NCI-H524 treated with DMSO at 0.1 percent for 48 hours (cell line): Measurements from ENCODE around the gene CAMK2D.

Source experiments
- DNase-seq: peaks from one replicate; lab custom pipeline; 2025; lab: John Stamatoyannopoulos, UW

The CAMK2D gene

GRCh38 chr4:113440371-113440770 lies 321.2 kb downstream of the CAMK2D start:
- DNase-seq = no peak

- DNase-seq = no peak
Measured at GRCh38 chr4:113438596-113438995, 322.9 kb downstream of the CAMK2D start.

DNA sequence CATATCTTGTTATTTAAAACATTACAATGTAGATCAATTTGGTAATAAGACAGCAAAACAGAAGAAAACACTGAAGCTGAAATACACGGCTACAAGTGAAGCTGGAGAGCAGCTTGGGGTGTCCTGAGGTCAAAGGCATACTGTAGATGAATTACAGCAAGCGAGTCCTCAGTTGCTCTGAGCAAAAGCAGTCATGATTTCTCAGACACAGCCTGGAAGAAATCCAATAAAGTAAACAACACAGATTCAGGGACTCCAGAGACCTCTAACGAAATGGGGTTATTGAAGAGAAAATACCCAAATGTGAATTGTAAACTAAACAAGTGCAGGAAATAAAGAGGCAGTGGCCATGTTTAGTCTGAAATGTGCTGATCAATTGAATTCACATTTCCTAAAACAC lies 324.4 kb downstream of the CAMK2D start:
- no peak for DNase-seq

DNA sequence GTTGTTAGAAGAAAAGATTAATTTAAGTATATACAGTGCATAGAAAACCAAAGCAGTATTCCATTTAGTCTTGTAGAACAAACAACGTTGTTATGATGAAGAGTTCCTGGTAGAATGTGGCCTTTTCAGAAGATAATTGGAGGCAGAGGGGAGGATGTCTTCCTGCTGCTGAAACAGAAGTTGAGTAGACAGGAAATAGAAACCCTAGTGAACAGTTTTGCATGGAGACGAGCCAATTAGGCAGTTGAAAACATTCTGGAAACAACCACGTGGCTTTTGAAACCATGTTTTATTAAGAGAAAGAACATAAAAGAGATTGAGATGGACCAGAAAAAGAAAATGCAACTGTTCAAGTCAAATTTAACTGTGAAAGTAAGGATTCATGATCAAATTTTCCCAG lies 325.2 kb downstream of the CAMK2D start:
- DNase-seq = no peak

DNA sequence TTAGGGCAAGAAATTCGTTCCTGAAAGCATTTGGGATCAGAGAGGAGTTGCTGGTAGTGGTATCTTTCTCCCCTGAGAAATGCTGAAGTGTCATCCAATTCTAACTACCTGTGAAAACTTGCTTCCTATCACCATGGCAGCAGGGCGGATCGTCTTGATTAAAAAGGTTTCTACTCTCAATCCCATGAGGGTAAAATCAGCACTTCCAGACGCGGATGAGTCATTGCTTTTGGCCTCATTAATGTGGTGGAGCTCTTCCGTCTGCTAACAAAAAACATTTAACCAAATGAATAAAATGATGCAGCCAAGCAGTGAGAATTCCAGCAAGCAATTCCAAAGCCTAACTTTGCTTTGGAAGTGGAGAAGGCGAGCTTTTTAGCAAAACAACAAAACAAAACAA lies 325.6 kb downstream of the CAMK2D start:
- DNase-seq = no peak

GRCh38 chr4:113434247-113434587 lies 327.3 kb downstream of the CAMK2D start:
- DNase-seq = no peak

GRCh38 chr4:113433536-113434246 lies 327.8 kb downstream of the CAMK2D start:
- no peak for DNase-seq

GRCh38 chr4:113433116-113433515 lies 328.4 kb downstream of the CAMK2D start:
- DNase-seq = no peak

DNA sequence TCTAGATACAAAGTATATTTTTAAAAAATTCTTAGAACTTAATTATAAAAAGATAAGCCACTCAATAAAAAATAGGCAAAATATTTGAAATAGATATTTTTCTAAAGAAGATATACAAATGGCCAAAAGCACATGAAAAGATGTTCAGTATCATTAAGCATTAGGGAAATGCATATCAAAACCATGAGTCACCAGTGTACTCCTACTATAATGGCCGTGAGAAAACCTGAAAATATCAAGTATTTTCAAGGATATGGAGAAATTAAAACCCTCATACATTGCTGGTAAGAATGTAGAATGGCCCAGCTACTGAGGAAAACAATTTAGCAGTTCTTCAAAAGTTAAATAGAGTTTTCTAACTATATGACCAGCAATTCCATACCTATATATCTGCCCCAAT lies 337.9 kb downstream of the CAMK2D start:
- DNase-seq = no peak

DNA sequence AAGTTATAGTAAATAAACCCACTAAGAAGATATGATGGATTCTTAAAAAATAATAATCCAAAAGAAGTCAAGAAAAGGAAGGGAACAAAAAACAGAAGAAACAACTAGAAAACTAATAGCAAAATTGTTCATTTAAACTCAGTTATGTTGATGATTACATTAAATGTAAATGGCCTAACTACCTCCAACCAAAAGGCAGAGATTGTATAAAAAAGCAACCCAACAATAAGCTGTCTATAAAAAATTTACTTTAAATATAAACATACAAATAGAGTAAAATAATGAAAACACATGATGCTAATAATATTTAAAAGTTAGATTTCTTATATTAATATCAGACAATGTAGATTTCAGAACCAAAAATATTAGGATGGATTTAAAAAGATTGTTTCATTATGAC lies 340.6 kb downstream of the CAMK2D start:
- no peak for DNase-seq

DNA sequence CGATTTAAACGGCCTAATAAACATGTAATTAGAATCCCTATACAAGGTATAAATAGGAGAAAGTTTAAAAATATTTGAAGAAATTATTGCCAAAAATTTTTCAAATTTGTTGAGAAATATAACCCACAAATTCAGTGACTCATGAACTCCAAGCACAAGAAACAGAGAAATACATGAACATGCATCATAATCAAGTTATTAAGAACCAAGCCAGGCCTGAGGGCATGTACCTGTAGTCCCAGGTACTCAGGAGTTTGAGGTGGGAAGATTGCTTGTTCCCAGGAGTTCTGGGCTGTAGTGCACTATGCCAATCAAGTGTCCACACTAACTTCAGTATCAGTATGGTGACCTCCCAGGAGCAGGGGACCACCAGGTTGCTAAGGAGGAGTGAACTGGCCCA lies 341.9 kb downstream of the CAMK2D start:
- no peak for DNase-seq

DNA sequence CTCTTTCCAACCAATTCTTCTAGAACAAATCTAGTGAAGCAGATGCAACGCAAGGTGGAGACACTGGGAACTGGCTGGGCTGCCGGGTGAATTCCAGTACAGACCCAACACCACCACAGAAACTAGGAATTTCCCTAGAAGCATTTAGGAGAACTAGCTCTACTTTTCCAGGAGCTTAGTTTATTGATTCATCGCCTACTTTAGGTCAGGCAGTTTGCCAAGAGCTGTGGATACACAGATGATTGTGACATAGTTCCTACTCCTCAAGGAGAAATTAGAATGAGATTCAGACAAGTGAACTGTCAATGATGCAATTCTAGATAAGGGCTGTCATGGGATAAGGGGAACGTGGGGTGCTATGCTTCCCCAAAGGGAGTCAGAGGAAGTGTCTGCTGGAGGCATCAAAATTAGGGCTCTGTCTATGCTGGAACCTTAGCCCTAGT lies 350.0 kb downstream of the CAMK2D start:
- no peak for DNase-seq

DNA sequence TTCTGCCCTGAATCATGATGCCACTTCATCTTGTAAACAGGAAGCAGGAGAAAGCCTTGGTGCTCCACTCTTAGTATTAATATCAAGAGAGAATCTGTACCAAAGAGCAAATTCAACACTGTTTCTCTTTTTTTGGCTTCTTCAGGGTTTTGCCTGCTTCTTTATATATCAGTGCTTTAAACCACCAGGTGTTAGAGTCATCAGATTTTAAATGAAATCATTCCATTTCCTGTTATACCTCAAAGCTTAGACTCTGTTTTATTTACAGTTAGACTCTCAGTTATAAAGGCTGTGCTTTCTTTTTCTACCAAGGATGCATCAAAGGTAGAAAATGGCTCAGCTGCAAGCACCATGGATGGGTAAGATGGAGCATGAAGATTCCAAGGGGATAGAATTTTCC lies 350.9 kb downstream of the CAMK2D start:
- DNase-seq = no peak

DNA sequence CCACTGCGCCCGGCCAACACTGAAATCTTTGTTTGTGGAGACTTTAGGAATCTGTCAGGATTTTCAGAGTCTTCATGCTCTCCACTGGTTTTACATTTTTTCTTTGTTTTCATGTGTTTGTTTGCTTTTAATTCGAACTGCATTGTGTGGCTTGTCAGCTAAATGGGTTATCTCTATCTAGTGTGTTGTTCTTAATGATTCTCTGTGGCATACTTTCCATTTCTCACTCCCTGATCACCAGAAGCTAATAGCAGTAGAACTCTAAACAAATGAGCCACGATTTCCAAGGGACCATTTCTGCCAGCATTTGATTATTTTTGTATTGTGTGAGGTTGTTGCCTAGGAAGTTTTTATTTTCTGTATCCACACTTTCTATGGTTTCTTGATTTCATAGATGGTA lies 352.4 kb downstream of the CAMK2D start:
- DNase-seq = no peak

DNA sequence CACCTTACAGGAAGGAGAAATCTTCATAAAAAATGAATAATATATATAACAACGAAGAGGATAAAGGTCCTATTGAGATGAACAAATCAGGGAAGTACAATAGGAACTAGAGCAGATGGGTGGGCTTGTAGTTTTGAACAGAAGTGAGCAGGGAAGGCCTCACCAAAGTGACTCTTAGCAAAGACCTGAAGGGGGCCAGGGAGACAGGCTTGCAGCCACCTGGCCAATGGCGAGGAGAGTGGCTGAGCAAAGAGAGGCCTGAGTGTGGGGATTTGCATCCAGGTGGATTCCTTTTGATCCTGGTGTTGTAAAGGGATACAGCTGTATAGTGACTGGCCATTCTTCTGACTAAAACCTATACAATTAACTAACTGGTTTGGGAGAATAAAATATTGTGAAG lies 354.1 kb downstream of the CAMK2D start:
- no peak for DNase-seq

DNA sequence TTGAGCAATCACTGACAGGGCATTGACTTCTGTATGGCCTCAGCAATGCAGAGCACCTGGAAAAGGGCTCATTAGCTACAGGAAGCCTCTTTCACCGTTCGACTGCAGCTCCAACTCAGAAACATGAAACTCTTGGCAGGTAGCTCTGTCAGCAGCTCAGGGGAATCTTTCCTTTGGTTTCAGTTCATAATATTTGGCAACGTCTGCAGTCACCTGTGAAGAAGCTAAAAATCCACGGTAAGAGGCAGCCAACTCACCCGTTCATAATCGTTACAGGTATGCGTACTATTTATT lies 354.9 kb downstream of the CAMK2D start:
- DNase-seq = no peak

- DNase-seq = no peak
Measured at GRCh38 chr4:113405874-113406722, 355.4 kb downstream of the CAMK2D start.

- no peak for DNase-seq
Measured at GRCh38 chr4:113404841-113405240, 356.7 kb downstream of the CAMK2D start.

DNA sequence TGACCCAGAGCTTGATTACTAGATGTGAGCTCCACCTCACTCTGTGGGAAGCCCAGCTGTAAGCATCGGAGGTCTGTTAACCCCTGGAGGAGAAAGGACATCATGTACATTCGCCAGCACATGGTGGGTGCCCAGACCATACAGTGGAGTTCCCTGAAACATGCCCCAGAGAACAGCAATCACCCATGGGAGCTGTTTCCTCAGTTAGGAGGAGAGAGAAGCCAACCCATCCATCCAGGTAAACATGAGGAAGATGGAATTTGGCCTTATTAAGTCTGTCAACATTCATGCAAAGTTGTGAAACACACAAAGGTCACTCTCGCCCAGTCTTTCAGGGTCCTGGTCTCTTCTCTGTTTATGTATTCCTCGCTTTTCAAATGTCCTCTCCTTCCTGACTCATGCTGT lies 357.4 kb downstream of the CAMK2D start:
- DNase-seq = no peak
